H1 (cell line): ENCODE data around the gene TLE5. TPM values are rescaled to one million over a fixed set of nuclear protein-coding genes. Genes with fewer than 3 reads are reported as not detected.

Experiments used
- CTCF ChIA-PET: fragments of 300-600 bp; sonication (Branson Sonifier 250); formaldehyde crosslinking; loops from one replicate; lab custom pipeline; 2021; ENCODE audit not compliant: partially characterized antibody; lab: Charles Lee
- POLR2A ChIA-PET: fragments of 300-600 bp; sonication (Branson Sonifier 250); formaldehyde crosslinking; loops from one replicate; lab custom pipeline; 2021; ENCODE audit warnings: inconsistent platforms; ENCODE audit not compliant: partially characterized antibody; lab: Charles Lee
- DNase-seq, 2 experiments: peaks; one replicate each; pipeline versions ENCODE4 v3.0.0 to v3.0.0-alpha.2; 2010 to 2022; ENCODE audit warnings: low spot score in 2 of 2, low read depth in 1 of 2, mixed read lengths in 1 of 2
- FAIRE-seq: peaks from 2 replicates; lab custom pipeline; 2011; peaks lifted over from hg19 to GRCh38; lab: Jason Lieb, UNC
- H2AFZ ChIP-seq: 2 replicates; pipeline ENCODE4 v1.8.1; 2012; ENCODE audit warnings: low read length, inconsistent platforms
- H2AK5ac ChIP-seq: 2 replicates; pipeline ENCODE4 v1.6.1; 2013; ENCODE audit warnings: low read depth, low read length
- H2BK120ac ChIP-seq: replicated peaks from 2 replicates; pipeline ENCODE3; 2013; ENCODE audit warnings: low read depth, low read length, inconsistent platforms
- H2BK12ac ChIP-seq: 2 replicates; pipeline ENCODE4 v1.6.1; 2013; ENCODE audit warnings: low read depth, low read length
- H2BK15ac ChIP-seq: 2 replicates; pipeline ENCODE4 v1.6.1; 2013; ENCODE audit warnings: low read length
- H2BK20ac ChIP-seq: 2 replicates; pipeline ENCODE4 v1.6.1; 2013; ENCODE audit warnings: low read length
- H2BK5ac ChIP-seq: 2 replicates; pipeline ENCODE4 v1.6.1; 2013; ENCODE audit warnings: low read depth, low read length
- H3K14ac ChIP-seq: 2 replicates; pipeline ENCODE4 v1.6.1; 2013; ENCODE audit warnings: inconsistent platforms; ENCODE audit not compliant: insufficient read length
- H3K18ac ChIP-seq: 2 replicates; pipeline ENCODE4 v1.6.1; 2013; ENCODE audit warnings: low read length; ENCODE audit errors: extremely low read depth
- H3K23ac ChIP-seq: 2 replicates; pipeline ENCODE4 v1.6.1; 2013; ENCODE audit warnings: inconsistent platforms; ENCODE audit not compliant: insufficient read length
- H3K23me2 ChIP-seq: 2 replicates; pipeline ENCODE4 v1.6.1; 2013; ENCODE audit warnings: low read depth, low read length
- H3K27ac ChIP-seq: 2 replicates; pipeline ENCODE4 v1.6.1; 2011; ENCODE audit warnings: low read depth, low read length, inconsistent platforms
- H3K27me3 ChIP-seq, 4 experiments: replicated peaks in 1 of 4; 1 replicate in 1 of 4; 2 replicates in 3 of 4; pipeline versions ENCODE4 v1.6.1 to v1.8.1; 2011 to 2013; ENCODE audit warnings: low read length in 3 of 4, mild to moderate bottlenecking in 3 of 4, inconsistent platforms in 2 of 4, mixed read lengths in 2 of 4, moderate library complexity in 1 of 4; ENCODE audit not compliant: control insufficient read depth in 3 of 4, insufficient read depth in 3 of 4; ENCODE audit errors: extremely low read depth in 1 of 4
- H3K36me3 ChIP-seq, 4 experiments: 2 replicates each; pipeline versions ENCODE4 v1.6.1 to v1.8.1; 2011 to 2013; ENCODE audit warnings: mild to moderate bottlenecking in 4 of 4, low read length in 3 of 4, moderate library complexity in 2 of 4, control low read depth in 1 of 4, inconsistent platforms in 1 of 4; ENCODE audit not compliant: insufficient read depth in 4 of 4, control insufficient read depth in 2 of 4
- H3K4ac ChIP-seq: replicated peaks from 2 replicates; pipeline ENCODE3; 2013; ENCODE audit warnings: low read length, low read depth, mixed read lengths, inconsistent platforms; ENCODE audit not compliant: insufficient read length
- H3K4me1 ChIP-seq, 4 experiments: replicated peaks in 1 of 4; 1 replicate in 1 of 4; 2 replicates in 3 of 4; pipeline versions ENCODE4 v1.6.1 to v1.8.1; 2011 to 2013; ENCODE audit warnings: low read length in 3 of 4, inconsistent platforms in 2 of 4, mixed read lengths in 1 of 4; ENCODE audit not compliant: insufficient read depth in 4 of 4, control insufficient read depth in 3 of 4
- H3K4me2 ChIP-seq, 2 experiments: 2 replicates each; pipeline versions ENCODE4 v1.6.1 to v1.8.1; 2011 to 2013; ENCODE audit warnings: low read depth in 2 of 2, low read length in 2 of 2, control low read depth in 1 of 2, inconsistent platforms in 1 of 2, mild to moderate bottlenecking in 1 of 2; ENCODE audit not compliant: insufficient read depth in 1 of 2
- H3K4me3 ChIP-seq, 4 experiments: fragments of 200-600, 300-600 bp in 1 of 4; sonication (generic), shearing (Covaris generic), sonication (Bioruptor Twin) in 1 of 4; 2 replicates each; pipeline versions ENCODE4 v1.5.1 to v1.8.1; 2011 to 2016; ENCODE audit warnings: low read length in 4 of 4, low read depth in 3 of 4, control low read depth in 2 of 4, inconsistent platforms in 2 of 4, mild to moderate bottlenecking in 2 of 4, mixed read lengths in 1 of 4, moderate library complexity in 1 of 4; ENCODE audit not compliant: insufficient read depth in 2 of 4; ENCODE audit errors: extremely low read depth in 1 of 4
- H3K56ac ChIP-seq: replicated peaks from 2 replicates; pipeline ENCODE3; 2013; ENCODE audit warnings: low read depth, mild to moderate bottlenecking, mixed read lengths, low read length, inconsistent platforms; ENCODE audit not compliant: insufficient read length
- H3K79me1 ChIP-seq: 2 replicates; pipeline ENCODE4 v1.6.1; 2013; ENCODE audit warnings: low read depth, low read length, control low read depth
- H3K79me2 ChIP-seq, 2 experiments: 2 replicates each; pipeline versions ENCODE4 v1.6.1 to v1.8.1; 2012 to 2013; ENCODE audit warnings: low read length in 2 of 2, mild to moderate bottlenecking in 2 of 2, inconsistent platforms in 1 of 2; ENCODE audit not compliant: insufficient read depth in 2 of 2, control insufficient read depth in 1 of 2
- H3K9ac ChIP-seq, 4 experiments: replicated peaks in 1 of 4; 1 replicate in 1 of 4; 2 replicates in 3 of 4; pipeline versions ENCODE4 v1.6.1 to v1.8.1; 2011 to 2013; ENCODE audit warnings: low read depth in 3 of 4, low read length in 3 of 4, control low read depth in 2 of 4, mild to moderate bottlenecking in 2 of 4, moderate library complexity in 2 of 4, inconsistent platforms in 1 of 4; ENCODE audit errors: extremely low read depth in 1 of 4
- H3K9me3 ChIP-seq, 2 experiments: 2 replicates each; pipeline versions ENCODE4 v1.6.1 to v1.8.1; 2012 to 2013; ENCODE audit warnings: mild to moderate bottlenecking in 2 of 2, moderate library complexity in 2 of 2, control low read depth in 1 of 2, inconsistent platforms in 1 of 2, low read depth in 1 of 2, low read length in 1 of 2, mixed read lengths in 1 of 2; ENCODE audit not compliant: insufficient read depth in 2 of 2
- H4K20me1 ChIP-seq, 2 experiments: replicated peaks in 1 of 2; 2 replicates each; pipeline versions ENCODE3 to v1.8.1; 2011 to 2013; ENCODE audit warnings: inconsistent platforms in 2 of 2, low read length in 2 of 2, mild to moderate bottlenecking in 1 of 2; ENCODE audit not compliant: insufficient read depth in 2 of 2, control insufficient read depth in 1 of 2
- H4K5ac ChIP-seq: 2 replicates; pipeline ENCODE4 v1.6.1; 2013; ENCODE audit warnings: low read length, low read depth, mixed read lengths, inconsistent platforms; ENCODE audit not compliant: insufficient read length
- H4K8ac ChIP-seq: 2 replicates; pipeline ENCODE4 v1.8.0; 2013; ENCODE audit warnings: mild to moderate bottlenecking, moderate library complexity, low read length, inconsistent platforms; ENCODE audit not compliant: insufficient read depth; ENCODE audit errors: extremely low read depth
- H4K91ac ChIP-seq: replicated peaks from 2 replicates; pipeline ENCODE3; 2013; ENCODE audit warnings: low read length, mixed read lengths, inconsistent platforms; ENCODE audit not compliant: insufficient read length
- EZH2 ChIP-seq: fragments of 200-600 bp; sonication (generic); IDR thresholded peaks from 2 replicates; pipeline ENCODE4 v1.7.1; 2012; ENCODE audit warnings: low read depth, mild to moderate bottlenecking, moderate library complexity, low read length, inconsistent platforms; ENCODE audit not compliant: severe bottlenecking
- ZNF274 ChIP-seq: IDR thresholded peaks from 2 replicates; pipeline ENCODE4 v1.7.0; 2012; ENCODE audit warnings: low read length, borderline replicate concordance; ENCODE audit errors: extremely low read depth
- WGBS, 2 experiments: shearing (Covaris generic) in 1 of 2; methylation state at CpG; one replicate each; pipeline versions ENCODE4 v1.1.6 to v1.1.7; 2013 to 2015; ENCODE audit warnings: low lambda C conversion rate in 2 of 2, mixed read lengths in 2 of 2, inconsistent platforms in 1 of 2, low coverage in 1 of 2, missing lambda C conversion rate in 1 of 2; ENCODE audit not compliant: insufficient replicate concordance in 2 of 2, insufficient coverage in 1 of 2, insufficient read length in 1 of 2; ENCODE audit errors: extremely low coverage in 1 of 2, missing lambda C conversion rate in 1 of 2; 5-methylcytosine and 5-hydroxymethylcytosine counted together
- polyA plus RNA-seq, 7 experiments: library from polyadenylated mRNA; depleted of rRNA in 3 of 7; stranded (reverse) in 5 of 7; unstranded in 2 of 7; fragments of >200 nt in 5 of 7; fragments of 200-250 nt in 2 of 7; gene quantifications; 1 replicate in 5 of 7; 2 replicates in 1 of 7; 4 replicates in 1 of 7; pipeline versions ENCODE4 v1.2.1 to v1.2.3, GENCODE V29; 2011 to 2013; ENCODE audit warnings: missing spikeins in 2 of 7, mixed read lengths in 2 of 7
- total RNA-seq: library from RNA; stranded (reverse); fragmentation: NEBNext Ultra II Directional; extraction: Animal tissue kit (Norgen Biotek cat#: 25700); gene quantifications from 2 replicates; pipeline ENCODE4 v1.2.1, GENCODE V29; 2021

The TLE5 gene
- total and polyA plus RNA-seq, 2 of the 8 experiments (the other 6 are each of a cell fraction or from before 2014, with no cell fraction given): 187 to 285 TPM

GRCh38 chr19:3027981-3028304, 34.4 kb downstream of the TLE5 start:
- Histone ChIP-seq H3K4me3 (peak overlapping the region in 2 of 4 experiments; percentile 23 to 71; a peak in 3 of 8 replicates), H3K14ac (no peak overlapping the region), H3K79me2 (no peaks in the 10 kb centered on the region), H3K27me3 (peaks cover 11 to 59% (median 48%) of the 10 kb centered on the region in 4 experiments), H3K27ac (no peak overlapping the region), H2BK15ac (no peak overlapping the region), H4K91ac (no peak overlapping the region), H2BK12ac (no peak overlapping the region), H4K20me1 (peaks cover 0 to 4% of the 10 kb centered on the region in 2 experiments), H3K18ac (peak overlapping the region; percentile 83), H3K9ac (no peak overlapping the region), H4K5ac (no peak overlapping the region), H2AFZ (no peak overlapping the region), H2BK5ac (no peak overlapping the region), H3K23me2 (peaks cover 9% of the 10 kb centered on the region; the same call in 1 of the 2 replicates), H3K23ac (no peak overlapping the region), H3K4me1 (peaks cover 0 to 18% (median 13%) of the 10 kb centered on the region in 4 experiments; a peak in 6 of 7 replicates), H2BK20ac (no peak overlapping the region), H3K79me1 (no peaks in the 10 kb centered on the region), H2AK5ac (peak overlapping the region; percentile 2; the same call in 1 of the 2 replicates), H2BK120ac (no peak overlapping the region), H3K4me2 (peak overlapping the region; percentile 57 to 63), H3K36me3 (no peaks in the 10 kb centered on the region), H4K8ac (no peak overlapping the region; the same call in none of the 2 replicates), H3K9me3 (no peaks in the 10 kb centered on the region), H3K4ac (no peak overlapping the region), H3K56ac (no peak overlapping the region)
- WGBS, 2 experiments: 54% methylated on average over 7 of the region's 9 CpGs; no CpG with 5 or more reads in 1 of the 2 experiments
- DNase-seq (no peak), FAIRE-seq (no peak)
- TF ChIP-seq ZNF274 (no peak), EZH2 (peak; percentile 27)
- POLR2A ChIA-PET: interaction anchor here (0.8 to 1.0 kb wide), 4 partner anchors 11 to 78 kb away, joined by 3 to 5 read pairs (median 4); no protein-coding TSS in a partner anchor
- CTCF ChIA-PET: interaction anchor here (1.4 to 1.6 kb wide), 2 partner anchors 22 to 65 kb away, joined by 3 to 4 read pairs; no protein-coding TSS in a partner anchor
